GM21786 (cell line): Measurements from ENCODE around the gene GANC.

Experiments
- ATAC-seq: cut with Tn5 transposase; IDR thresholded peaks from one replicate; pipeline ENCODE4 v1.9.1; 2021; ENCODE audit not compliant: unreplicated experiment

GANC gene

DNA sequence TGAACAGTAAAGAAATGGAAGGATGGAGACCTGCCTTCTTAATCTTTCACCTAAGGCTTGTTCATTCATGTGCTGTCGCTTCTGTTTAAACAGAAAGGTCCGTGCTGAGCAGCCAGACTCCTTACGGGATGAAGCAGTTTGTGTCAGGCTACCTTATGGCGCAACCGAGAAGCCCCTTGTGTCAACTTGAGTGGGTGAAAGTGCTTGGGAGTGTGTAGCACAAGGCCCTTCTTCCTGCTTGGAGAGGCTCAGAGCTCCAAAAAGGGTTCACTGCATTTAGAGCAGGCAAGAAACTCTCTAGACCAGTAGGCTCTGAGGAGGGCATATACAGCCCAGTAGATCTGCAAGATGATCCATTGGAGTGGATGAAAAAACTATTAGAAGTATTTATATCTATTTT, 102.3 kb downstream of the GANC start:
- ATAC-seq, result no peak

GRCh38 chr15:42375941-42376340, 102.9 kb downstream of the GANC start:
- ATAC-seq, result no peak

GRCh38 chr15:42378011-42378410, 105.0 kb downstream of the GANC start:
- no peak for ATAC-seq

DNA sequence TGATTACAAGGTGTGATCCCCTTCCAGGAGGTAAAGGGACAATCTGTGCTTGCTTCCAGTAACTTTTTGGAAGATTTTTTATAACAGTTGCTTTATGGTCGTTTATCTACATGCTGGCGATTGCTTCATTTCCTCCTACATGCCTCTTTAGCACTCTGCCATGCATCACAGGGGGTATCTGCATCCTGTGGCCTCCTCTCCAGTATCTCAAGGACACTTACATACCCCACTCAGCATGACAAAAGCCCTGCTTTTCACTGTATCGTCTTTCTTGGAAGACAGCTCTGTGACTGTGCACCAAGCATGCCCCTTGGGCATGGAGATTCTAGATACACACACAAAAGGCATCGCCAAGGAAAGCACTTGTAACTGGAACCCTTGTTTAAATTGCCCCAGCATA, 111.6 kb downstream of the GANC start:
- ATAC-seq, result no peak

GRCh38 chr15:42385206-42385979, 112.4 kb downstream of the GANC start:
- no peak for ATAC-seq

DNA sequence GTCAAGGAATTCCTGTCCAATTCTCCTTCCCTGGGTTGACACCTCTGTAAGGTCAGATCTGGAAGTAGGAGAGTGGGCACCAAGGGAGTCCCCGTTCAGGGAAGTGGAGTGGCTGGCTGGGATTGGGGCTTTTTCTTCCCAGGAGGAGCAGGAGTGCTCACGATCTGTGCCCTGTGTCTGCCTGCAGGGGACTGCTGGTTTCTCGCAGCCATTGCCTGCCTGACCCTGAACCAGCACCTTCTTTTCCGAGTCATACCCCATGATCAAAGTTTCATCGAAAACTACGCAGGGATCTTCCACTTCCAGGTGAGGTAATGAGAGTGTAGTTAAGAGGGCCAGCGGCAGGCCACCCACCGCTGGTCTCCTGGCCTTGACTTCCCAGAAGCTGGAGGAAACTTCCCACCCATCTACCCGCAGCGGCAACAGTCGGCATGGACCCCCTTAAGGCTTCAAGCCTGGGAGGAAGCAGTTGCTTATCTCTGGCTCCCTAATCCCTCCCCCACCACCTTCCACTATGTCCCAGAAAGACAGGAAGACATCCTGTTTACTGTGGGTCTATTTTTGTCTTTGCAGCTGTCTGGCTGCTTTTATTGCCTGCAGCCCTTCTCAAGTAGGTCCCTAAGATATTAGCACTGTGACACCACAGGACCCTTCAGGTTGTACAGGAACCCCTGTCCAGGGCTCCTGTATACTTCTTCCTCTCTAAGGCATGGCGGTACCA, 113.1 kb downstream of the GANC start:
- no peak for ATAC-seq

DNA sequence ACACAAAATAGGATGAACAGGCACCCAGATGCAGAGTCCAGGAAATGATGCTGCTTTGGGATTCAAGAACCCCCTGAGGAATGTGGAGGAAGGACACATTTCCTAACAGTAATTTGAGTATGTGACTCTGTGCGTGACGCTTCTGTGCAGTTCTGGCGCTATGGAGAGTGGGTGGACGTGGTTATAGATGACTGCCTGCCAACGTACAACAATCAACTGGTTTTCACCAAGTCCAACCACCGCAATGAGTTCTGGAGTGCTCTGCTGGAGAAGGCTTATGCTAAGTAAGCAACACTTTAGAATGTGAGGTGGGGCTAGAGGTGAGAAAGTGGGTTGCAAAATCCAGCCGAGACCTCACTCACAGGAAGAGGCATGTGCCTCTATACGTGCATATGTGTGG, 114.6 kb downstream of the GANC start:
- ATAC-seq, result no peak

GRCh38 chr15:42392309-42393024, 119.5 kb downstream of the GANC start:
- no peak for ATAC-seq

GRCh38 chr15:42394106-42394505, 121.1 kb downstream of the GANC start:
- no peak for ATAC-seq

GRCh38 chr15:42395838-42396237, 122.8 kb downstream of the GANC start:
- ATAC-seq, result no peak

DNA sequence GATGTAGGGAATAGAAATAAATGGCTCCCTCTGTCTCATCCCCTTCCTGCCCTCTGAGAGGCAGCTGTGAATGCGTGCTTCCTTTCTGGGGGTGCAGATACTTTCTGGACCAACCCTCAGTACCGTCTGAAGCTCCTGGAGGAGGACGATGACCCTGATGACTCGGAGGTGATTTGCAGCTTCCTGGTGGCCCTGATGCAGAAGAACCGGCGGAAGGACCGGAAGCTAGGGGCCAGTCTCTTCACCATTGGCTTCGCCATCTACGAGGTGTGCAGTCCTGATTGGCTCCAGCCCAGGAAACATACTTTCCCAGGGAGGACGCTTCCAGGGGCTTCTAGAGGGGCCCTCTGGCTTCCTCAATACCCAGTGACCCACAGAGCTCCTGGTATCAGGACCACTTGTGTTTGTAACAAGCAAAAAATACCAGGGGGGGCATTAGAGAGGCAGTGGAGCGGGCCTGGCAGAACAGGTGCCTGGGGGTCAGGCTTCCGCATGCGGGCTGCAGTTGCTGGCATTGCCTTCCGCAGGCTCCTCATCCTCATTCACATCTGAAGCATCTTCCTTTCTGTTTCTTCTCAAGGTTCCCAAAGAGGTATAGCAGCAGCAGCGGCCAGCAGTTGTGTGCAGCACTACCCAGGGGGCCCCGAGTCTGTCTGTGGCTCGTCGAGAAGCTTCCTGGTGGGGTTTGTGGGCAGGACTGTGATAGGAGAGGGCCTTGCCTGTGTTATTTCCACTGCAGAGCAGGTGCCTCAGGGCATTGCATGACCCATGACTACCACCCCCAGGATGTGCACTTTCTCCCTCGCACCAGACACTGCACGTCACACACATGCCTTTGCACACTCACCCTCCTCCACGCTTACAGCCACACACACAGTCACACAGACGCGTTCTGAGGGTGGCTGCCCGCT, 128.8 kb downstream of the GANC start:
- no peak for ATAC-seq

GRCh38 chr15:42402455-42403205, 129.6 kb downstream of the GANC start:
- no peak for ATAC-seq

DNA sequence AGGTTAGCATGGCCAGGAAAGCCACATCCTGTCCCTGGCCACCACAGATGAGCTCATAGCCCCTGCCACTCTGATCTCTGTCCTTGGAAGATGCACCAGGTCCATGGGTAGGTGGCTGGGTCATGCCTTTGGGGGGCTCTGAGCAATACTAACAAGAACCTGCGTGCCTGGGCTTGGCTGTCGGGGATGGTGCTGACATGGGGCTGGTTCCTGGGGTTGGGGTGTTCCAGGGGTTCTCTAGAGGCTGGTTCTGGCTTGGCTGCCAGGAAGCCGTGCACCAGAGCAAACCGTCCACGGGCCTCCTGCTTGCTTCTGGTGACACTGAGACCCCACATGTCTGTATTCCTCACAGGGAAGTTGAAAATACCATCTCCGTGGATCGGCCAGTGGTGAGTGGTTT, 130.4 kb downstream of the GANC start:
- no peak for ATAC-seq

DNA sequence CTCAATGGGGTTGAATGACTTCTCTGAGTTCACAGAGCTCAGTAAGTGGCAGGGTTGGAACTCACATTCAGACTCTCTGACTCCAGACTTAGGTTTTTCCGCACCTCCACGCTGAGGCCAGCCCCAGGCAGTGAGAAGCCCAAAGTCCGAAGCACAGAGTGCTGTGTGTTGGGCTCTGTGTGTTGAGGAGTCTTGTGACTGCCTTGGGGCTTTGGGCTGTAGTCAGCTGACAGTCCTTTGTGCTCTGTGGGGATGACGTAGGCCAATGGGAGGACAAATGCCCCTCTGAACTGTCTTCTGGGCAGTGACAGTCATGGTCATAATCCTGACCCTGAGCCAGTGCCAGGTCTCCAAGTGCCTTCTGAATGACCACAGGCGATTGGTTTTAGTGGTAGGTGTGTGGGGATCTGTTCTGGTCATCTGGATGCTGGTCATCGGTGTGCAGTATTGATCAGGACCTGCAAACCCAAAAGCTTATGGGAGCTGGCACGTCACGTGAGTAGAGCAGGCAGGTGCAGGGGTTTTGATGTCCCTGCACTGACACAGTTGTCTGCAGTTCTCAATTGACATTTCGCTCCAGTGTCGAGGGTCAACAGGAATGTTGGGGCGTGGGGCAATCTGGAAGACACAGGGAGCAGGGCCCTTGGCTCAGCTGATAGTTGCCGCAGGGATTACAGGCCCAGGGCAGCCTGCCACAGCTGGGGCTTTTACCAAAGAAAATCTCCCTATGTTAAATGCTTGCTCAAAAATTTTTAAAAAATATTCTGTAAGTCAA, 131.6 kb downstream of the GANC start:
- ATAC-seq, result no peak

GRCh38 chr15:42405863-42406482, 133.0 kb downstream of the GANC start:
- ATAC-seq, result no peak
